ENCODE results near the gene PDZD2.
"Not testable (repeated sequence)": the region's sequence is repeated elsewhere in the genome, so short reads cannot be mapped to it uniquely, and the experiment has no call there.

Gene PDZD2

GRCh38 chr5:32074401-32074800 lies 435.5 kb downstream of the PDZD2 start:
- H3K27ac Mint-ChIP-seq = no peak overlapping the region
- H3K36me3 Mint-ChIP-seq = no peaks in the 10 kb centered on the region
- no peak overlapping the region for H3K4me3 Mint-ChIP-seq
- H3K4me1 Mint-ChIP-seq = peaks cover 5% of the 10 kb centered on the region
- H3K27me3 Mint-ChIP-seq = no peaks in the 10 kb centered on the region
- no peaks in the 10 kb centered on the region for H3K9me3 Mint-ChIP-seq

GRCh38 chr5:32076699-32077695 lies 438.1 kb downstream of the PDZD2 start:
- H3K27me3 Mint-ChIP-seq = no peaks in the 10 kb centered on the region

GRCh38 chr5:32078855-32079254 lies 439.9 kb downstream of the PDZD2 start:
- not testable (repeated sequence) for H3K9me3 Mint-ChIP-seq, H3K4me1 Mint-ChIP-seq, H3K27ac Mint-ChIP-seq, H3K36me3 Mint-ChIP-seq, H3K27me3 Mint-ChIP-seq, H3K4me3 Mint-ChIP-seq

More at GRCh38 chr5:32076699-32077695, 438.1 kb downstream of the PDZD2 start:
- peaks cover 5% of the 10 kb centered on the region for H3K4me1 Mint-ChIP-seq
- no peak overlapping the region for H3K27ac Mint-ChIP-seq
- H3K4me3 Mint-ChIP-seq = no peak overlapping the region
- no peaks in the 10 kb centered on the region for H3K36me3 Mint-ChIP-seq
- H3K9me3 Mint-ChIP-seq = no peaks in the 10 kb centered on the region

GRCh38 chr5:32080565-32080964 lies 441.6 kb downstream of the PDZD2 start:
- H3K4me1 Mint-ChIP-seq, H3K27me3 Mint-ChIP-seq, H3K9me3 Mint-ChIP-seq, H3K4me3 Mint-ChIP-seq, H3K27ac Mint-ChIP-seq, H3K36me3 Mint-ChIP-seq: not testable (repeated sequence)

GRCh38 chr5:32082701-32083100 lies 443.8 kb downstream of the PDZD2 start:
- Mint-ChIP-seq H3K9me3 (no peaks in the 10 kb centered on the region), H3K4me1 (no peaks in the 10 kb centered on the region), H3K27ac (no peak overlapping the region), H3K4me3 (no peak overlapping the region), H3K36me3 (peaks cover 2% of the 10 kb centered on the region), H3K27me3 (no peaks in the 10 kb centered on the region)

GRCh38 chr5:32083981-32084430 lies 445.1 kb downstream of the PDZD2 start:
- Mint-ChIP-seq H3K4me3 (no peak overlapping the region), H3K36me3 (peaks cover 2% of the 10 kb centered on the region), H3K27ac (no peak overlapping the region), H3K27me3 (no peaks in the 10 kb centered on the region), H3K9me3 (no peaks in the 10 kb centered on the region), H3K4me1 (no peaks in the 10 kb centered on the region)

GRCh38 chr5:32087086-32088082 lies 448.5 kb downstream of the PDZD2 start:
- Mint-ChIP-seq H3K9me3 (no peaks in the 10 kb centered on the region), H3K27me3 (no peaks in the 10 kb centered on the region)

GRCh38 chr5:32088214-32088613 lies 449.3 kb downstream of the PDZD2 start:
- no peak overlapping the region for H3K27ac Mint-ChIP-seq
- no peaks in the 10 kb centered on the region for H3K27me3 Mint-ChIP-seq
- H3K4me3 Mint-ChIP-seq = no peak overlapping the region
- H3K4me1 Mint-ChIP-seq = peaks cover 3% of the 10 kb centered on the region
- no peaks in the 10 kb centered on the region for H3K9me3 Mint-ChIP-seq
- peaks cover 2% of the 10 kb centered on the region for H3K36me3 Mint-ChIP-seq

More at GRCh38 chr5:32087086-32088082, 448.5 kb downstream of the PDZD2 start:
- peaks cover 2% of the 10 kb centered on the region for H3K36me3 Mint-ChIP-seq
- no peak overlapping the region for H3K4me3 Mint-ChIP-seq
- H3K4me1 Mint-ChIP-seq = no peaks in the 10 kb centered on the region
- H3K27ac Mint-ChIP-seq = no peak overlapping the region

- Mint-ChIP-seq H3K36me3 (peaks cover 2% of the 10 kb centered on the region), H3K4me1 (peaks cover 6% of the 10 kb centered on the region), H3K27ac (no peak overlapping the region), H3K27me3 (no peaks in the 10 kb centered on the region), H3K4me3 (no peak overlapping the region), H3K9me3 (no peaks in the 10 kb centered on the region)
Observed at GRCh38 chr5:32089146-32090000, 450.4 kb downstream of the PDZD2 start.

GRCh38 chr5:32090026-32090754 lies 451.3 kb downstream of the PDZD2 start:
- Mint-ChIP-seq H3K36me3 (peaks cover 2% of the 10 kb centered on the region), H3K9me3 (no peaks in the 10 kb centered on the region), H3K27ac (no peak overlapping the region), H3K4me1 (peaks cover 6% of the 10 kb centered on the region), H3K4me3 (no peak overlapping the region), H3K27me3 (no peaks in the 10 kb centered on the region)

GRCh38 chr5:32090755-32091128 lies 451.8 kb downstream of the PDZD2 start:
- H3K4me1 Mint-ChIP-seq = peaks cover 6% of the 10 kb centered on the region
- H3K27me3 Mint-ChIP-seq = no peaks in the 10 kb centered on the region

GRCh38 chr5:32092938-32093812 lies 454.2 kb downstream of the PDZD2 start:
- Mint-ChIP-seq H3K27me3 (no peaks in the 10 kb centered on the region), H3K36me3 (no peaks in the 10 kb centered on the region), H3K27ac (no peak overlapping the region), H3K4me1 (peaks cover 6% of the 10 kb centered on the region), H3K4me3 (no peak overlapping the region), H3K9me3 (no peaks in the 10 kb centered on the region)

More at GRCh38 chr5:32090755-32091128, 451.8 kb downstream of the PDZD2 start:
- H3K9me3 Mint-ChIP-seq = no peaks in the 10 kb centered on the region
- no peak overlapping the region for H3K4me3 Mint-ChIP-seq
- peaks cover under 1% of the 10 kb centered on the region for H3K36me3 Mint-ChIP-seq
- H3K27ac Mint-ChIP-seq = no peak overlapping the region

- no peaks in the 10 kb centered on the region for H3K9me3 Mint-ChIP-seq
- no peaks in the 10 kb centered on the region for H3K36me3 Mint-ChIP-seq
- H3K4me1 Mint-ChIP-seq = peaks cover 6% of the 10 kb centered on the region
- H3K27me3 Mint-ChIP-seq = no peaks in the 10 kb centered on the region
- H3K27ac Mint-ChIP-seq = no peak overlapping the region
- H3K4me3 Mint-ChIP-seq = no peak overlapping the region
Observed at GRCh38 chr5:32094691-32095090, 455.8 kb downstream of the PDZD2 start.
